Hippocampal formation (tissue), 2 donors: ENCODE data around the gene COIL.

Source experiments
- DNase-seq, 2 donors: peaks; one replicate each; lab custom pipeline; 2025; lab: John Stamatoyannopoulos, UW

The COIL gene

DNA sequence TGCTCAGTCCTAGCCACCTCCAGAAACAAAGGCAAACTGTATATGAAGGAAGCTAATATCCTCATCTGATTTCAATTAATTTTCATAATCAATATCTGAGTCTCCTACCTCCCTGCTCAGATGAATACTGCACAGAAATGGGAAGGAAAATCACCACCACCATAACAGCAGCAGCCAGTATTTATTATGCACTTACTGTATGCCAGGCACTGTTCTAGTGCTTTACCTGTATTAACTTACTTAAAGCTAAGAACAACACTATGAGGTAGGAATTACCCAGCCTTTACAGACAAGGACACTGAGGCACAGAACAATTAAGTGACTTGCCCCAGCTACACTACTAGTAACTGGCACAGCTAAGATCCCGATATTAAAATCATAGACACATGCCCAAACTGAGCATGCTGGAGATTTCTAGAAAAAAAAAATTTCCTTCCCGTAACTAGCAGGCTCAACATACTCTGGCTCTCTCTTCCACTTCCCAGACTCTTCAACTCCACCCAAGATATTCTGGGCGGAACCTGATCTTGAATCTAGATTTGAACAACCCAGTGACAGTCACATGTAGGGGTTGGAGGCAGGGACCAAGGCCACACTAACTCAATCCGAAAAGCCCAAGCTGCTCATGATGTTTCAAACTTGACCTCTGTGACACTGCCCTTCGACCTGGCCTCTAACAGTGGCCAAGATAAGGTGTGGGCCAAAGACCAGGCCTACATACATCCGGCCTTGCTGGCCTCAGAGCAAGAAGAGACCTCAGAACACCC lies 50.9 kb downstream of the COIL start:
- DNase-seq: no peak

GRCh38 chr17:56908001-56908542 lies 52.8 kb downstream of the COIL start:
- no peak for DNase-seq

DNA sequence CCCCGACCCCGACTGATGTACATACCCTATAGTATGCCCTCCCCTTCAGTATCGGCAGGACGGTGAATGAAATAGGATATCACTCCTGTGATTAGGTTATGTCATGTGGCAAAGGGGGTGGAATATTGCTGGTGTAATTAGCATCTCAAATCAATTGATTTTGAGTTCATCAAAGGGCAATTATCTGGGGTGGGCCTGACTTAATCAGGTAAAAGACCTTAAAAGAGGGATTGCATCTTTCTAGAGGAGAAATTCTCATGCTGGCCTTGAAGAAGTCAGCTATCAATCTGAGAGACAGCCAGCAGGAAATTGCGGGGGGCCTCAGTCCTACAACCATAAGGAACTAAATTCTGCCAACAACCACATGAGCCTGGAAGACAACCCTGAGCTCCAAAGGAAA lies 57.3 kb downstream of the COIL start:
- no peak for DNase-seq

DNA sequence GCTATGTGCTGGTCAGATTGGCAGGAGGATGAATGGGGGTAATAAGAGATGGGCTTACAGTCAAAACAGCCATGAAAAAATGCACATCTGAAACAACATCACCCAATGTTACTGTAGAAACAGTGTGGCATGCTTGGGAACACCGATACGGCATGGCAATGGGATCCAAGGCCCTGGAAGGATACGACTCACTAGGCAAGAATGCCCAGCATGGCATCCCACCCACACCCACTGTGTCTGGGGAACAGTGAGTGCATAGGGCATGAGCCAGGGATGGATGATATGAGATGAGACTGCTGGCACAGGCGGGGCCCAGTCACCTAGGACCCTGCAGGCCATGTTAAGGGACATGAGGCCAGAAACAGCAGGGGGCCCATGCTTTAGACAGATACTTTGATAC lies 58.5 kb downstream of the COIL start:
- no peak for DNase-seq

DNA sequence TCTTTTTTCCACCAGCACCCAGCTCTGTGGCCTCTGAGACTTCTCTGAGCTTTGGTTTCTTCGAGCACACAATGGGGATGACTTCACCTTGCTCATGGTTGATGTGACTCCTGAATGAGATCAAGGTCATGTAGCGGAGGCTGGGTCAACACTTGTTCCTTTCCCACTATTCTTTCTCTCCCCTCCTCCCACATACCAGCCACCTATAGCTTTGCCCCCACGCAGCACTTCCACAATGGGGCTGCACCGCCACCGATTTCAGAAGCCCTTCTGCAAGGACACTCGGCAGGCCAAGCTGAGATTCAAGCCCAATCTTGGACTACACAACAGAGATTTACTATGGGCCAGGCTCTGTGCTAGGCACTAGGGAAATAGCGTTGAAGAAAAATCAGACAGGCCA lies 61.4 kb downstream of the COIL start:
- DNase-seq: no peak

GRCh38 chr17:56898874-56899273 lies 62.0 kb downstream of the COIL start:
- DNase-seq: no peak

- DNase-seq: no peak
These were observed 63.0 kb downstream of the COIL start for GRCh38 chr17:56897646-56898424.

DNA sequence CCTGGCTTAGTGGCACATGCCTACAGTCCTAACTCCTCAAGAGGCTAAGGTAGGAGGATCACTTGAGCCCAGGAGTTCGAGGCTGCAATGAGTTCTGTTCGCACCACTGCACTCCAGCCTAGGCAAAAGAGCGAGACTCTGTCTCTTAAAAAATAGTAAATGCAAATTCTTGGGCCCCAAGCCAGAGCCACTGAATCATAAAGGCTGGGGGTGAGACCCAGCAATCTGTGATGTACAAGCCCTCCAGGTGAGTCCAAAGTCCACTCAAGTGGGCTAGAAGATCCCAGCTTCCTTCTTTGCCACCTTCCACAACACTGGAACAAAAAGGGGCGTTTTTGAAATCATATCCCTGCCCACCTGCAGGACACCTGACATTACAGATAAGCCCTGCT lies 63.9 kb downstream of the COIL start:
- no peak for DNase-seq

- no peak for DNase-seq
These were observed 64.5 kb downstream of the COIL start for GRCh38 chr17:56896217-56896967.

DNA sequence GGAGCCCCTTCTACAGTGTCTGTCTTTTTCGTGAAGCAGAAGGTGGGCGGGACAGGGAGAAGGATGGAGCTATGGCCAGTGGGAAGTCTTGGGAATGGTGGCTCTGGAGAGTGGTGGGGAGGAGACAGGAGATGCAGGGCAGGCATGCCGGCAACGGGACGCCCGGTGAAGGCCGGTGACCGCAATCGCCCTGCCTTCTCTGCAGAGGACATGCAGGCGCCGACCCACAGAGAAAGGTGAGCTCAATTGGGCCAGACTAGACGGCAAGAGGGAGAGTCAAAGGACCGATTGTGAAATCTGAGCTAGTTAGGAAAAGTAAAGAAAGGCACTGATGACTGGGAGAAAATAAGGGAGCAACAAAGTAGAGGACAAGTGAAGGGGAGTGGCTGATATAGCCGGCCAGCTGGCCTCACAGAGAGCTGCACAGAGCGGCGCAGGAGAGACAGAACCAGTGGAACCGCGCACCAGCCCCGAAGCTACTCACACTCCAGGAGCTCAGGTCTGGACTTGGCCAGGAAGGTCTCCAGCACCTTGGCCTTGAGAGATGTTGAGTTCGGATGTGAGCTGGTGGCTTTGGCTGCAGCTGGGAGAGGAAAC lies 65.9 kb downstream of the COIL start:
- DNase-seq: no peak

DNA sequence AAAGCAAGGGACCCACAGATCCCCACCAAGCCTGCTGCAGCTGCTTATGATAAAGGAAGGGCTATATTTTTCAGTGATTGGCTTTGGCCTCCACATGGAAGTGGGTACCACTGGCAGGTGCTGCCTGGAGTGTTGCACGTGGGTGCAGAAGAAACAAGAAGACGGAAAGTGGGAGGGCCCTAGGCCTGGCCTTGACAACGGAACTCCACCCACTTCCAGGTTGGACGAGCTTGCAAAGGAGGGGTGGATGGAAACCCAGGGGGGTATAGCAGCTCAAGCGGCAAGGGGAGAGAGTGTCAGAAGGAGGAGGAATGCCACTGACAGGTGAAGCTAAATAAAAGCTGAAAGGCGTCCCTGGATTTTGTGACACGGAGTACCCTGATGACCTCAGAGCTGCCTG lies 67.3 kb downstream of the COIL start:
- DNase-seq: no peak

DNA sequence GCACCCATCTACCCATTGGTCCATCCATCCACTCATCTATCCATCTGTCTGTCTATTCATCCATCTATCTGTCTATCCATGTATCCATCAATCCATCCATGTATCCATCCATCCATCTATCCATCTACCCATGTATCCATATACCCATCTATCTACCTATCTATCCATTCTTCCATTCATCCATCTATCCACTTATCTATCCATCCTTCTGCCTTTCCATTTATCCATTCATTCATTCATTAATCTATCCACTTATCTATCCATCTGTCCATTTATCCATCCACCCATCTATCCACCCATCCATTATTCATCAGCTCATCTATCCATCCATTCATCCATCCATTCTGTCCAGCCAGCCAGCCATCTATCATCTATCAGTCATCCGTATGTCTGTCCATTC lies 68.5 kb downstream of the COIL start:
- DNase-seq: no peak

- DNase-seq: no peak
These were observed 69.1 kb downstream of the COIL start for GRCh38 chr17:56891751-56892150.

DNA sequence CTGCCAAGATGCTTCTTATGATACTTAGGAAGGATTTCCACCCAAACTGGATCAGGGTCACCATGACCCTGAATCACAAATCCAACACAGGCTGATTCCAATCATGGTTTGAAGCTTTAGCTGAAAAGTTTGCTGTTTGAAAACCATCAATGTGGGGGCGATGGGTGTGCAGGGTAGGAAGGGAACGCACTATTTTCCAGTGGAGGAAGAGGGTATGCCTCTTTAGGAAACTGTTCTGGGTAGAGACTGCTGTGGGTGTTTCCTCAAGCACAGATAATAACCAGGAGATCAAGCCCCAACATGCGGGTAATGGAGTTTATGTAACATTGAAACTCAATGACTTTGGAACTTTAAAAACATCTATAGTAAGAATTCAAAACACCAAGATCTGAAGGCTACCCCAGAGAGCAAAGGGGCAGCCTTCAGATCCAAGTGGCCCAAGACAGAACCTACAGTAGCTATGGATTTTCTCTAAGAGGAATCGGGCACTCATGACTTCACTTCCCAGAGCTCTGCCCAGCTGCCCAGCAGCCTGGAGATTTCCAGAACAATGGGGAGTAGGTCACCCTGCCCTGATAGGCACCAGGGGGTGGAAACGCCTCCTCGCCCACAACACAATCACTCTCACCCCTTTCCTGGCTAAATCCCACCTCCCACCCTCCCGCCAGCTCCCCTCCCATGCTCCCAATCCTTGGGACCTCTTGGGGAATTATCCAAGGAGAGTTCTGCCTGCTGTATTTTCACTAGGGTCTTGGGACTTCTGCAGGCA lies 69.8 kb downstream of the COIL start:
- no peak for DNase-seq

DNA sequence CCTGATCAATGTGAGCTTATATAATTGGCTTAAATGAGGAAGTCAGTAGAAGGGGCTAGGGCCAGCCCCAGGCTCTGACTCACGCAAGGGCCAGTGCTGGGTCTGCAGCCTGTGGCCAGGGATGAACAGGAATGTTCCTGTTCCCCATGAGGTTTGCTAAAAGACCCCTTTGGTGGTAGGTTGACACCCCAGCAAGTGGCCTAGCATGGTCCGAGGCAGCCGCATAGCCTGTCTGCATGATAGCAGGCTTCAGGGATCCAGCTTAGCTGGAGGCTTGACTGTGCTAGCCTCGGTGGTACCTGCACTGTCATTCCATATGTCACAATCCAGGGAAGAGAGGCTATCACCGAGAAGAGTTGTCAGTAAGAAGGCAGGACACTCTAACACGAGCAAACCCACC lies 70.5 kb downstream of the COIL start:
- no peak for DNase-seq
